ENCODE results near the gene EPHB1. TPM values are rescaled to one million over a fixed set of nuclear protein-coding genes. Genes with fewer than 3 reads are reported as not detected.

EPHB1 gene
- total RNA-seq, 1 experiment from 2014 or later = 0.86 TPM

GRCh38 chr3:134802428-134803050 is 7.5 kb downstream of the EPHB1 start:
- Histone ChIP-seq H3K4me3 (replicated peaks in 1 of 2; ENCODE audit: low read depth in 1 of 2, low read length in 2 of 2) (no peak overlapping the region), H2AFZ (ENCODE audit: low read depth, low read length, poor library complexity, severe bottlenecking) (no peak overlapping the region), H3K9me3 (ENCODE audit: control insufficient read depth in 1 of 2, insufficient read depth in 1 of 2, low read depth in 1 of 2, low read length in 2 of 2) (no peaks in the 10 kb centered on the region), H3K9me2 (ENCODE audit: insufficient read depth) (no peaks in the 10 kb centered on the region), H3K79me2 (ENCODE audit: insufficient read depth, low read length) (no peaks in the 10 kb centered on the region), H4K20me1 (ENCODE audit: insufficient read depth) (no peaks in the 10 kb centered on the region), H3K27ac (ENCODE audit: low read depth, low read length) (no peak overlapping the region), H3K36me3 (ENCODE audit: control insufficient read depth in 1 of 2, insufficient read depth in 2 of 2, low read length in 2 of 2) (no peaks in the 10 kb centered on the region), H3K4me2 (ENCODE audit: low read length) (no peak overlapping the region), H3K27me3 (ENCODE audit: insufficient read depth, low read length) (peaks cover 74% of the 10 kb centered on the region), H3K4me1 (ENCODE audit: control insufficient read depth in 1 of 2, insufficient read depth in 2 of 2, low read length in 2 of 2) (no peaks in the 10 kb centered on the region), H3K9ac (ENCODE audit: low read length) (no peak overlapping the region)
- ATAC-seq = no peak
- no peak for DNase-seq (ENCODE audit: low read depth, low spot score)
- BruUV-seq (replicated peaks) = no TSS peak
- ChIA-PET RAD21 (ENCODE audit: low non-redundant PET in 1 of 2, low total read pairs in 2 of 2, uncharacterized antibody in 2 of 2, unreplicated experiment in 2 of 2) (no interaction called here), POLR2A (no interaction called here), CTCF (no interaction called here)
- TF ChIP-seq CBX3 (IDR thresholded peaks at IDR 0.05; ENCODE audit: low read depth) = no peak
- no peak for TF ChIP-seq RAD21 (IDR thresholded peaks at IDR 0.05; ENCODE audit: low read depth)
- intact Hi-C loops (cut with micrococcal nuclease) = no loop called here

- RAD21 ChIA-PET (ENCODE audit: low non-redundant PET in 1 of 2, low total read pairs in 2 of 2, uncharacterized antibody in 2 of 2, unreplicated experiment in 2 of 2) = no interaction called here
- Histone ChIP-seq H3K79me2 (ENCODE audit: insufficient read depth, low read length) (no peaks in the 10 kb centered on the region), H4K20me1 (ENCODE audit: insufficient read depth) (no peaks in the 10 kb centered on the region), H3K9me3 (ENCODE audit: control insufficient read depth in 1 of 2, insufficient read depth in 1 of 2, low read depth in 1 of 2, low read length in 2 of 2) (no peaks in the 10 kb centered on the region), H3K4me3 (replicated peaks in 1 of 2; ENCODE audit: low read depth in 1 of 2, low read length in 2 of 2) (no peak overlapping the region), H3K9me2 (ENCODE audit: insufficient read depth) (no peaks in the 10 kb centered on the region), H3K4me1 (ENCODE audit: control insufficient read depth in 1 of 2, insufficient read depth in 2 of 2, low read length in 2 of 2) (no peaks in the 10 kb centered on the region), H3K9ac (ENCODE audit: low read length) (no peak overlapping the region), H3K27ac (ENCODE audit: low read depth, low read length) (no peak overlapping the region), H2AFZ (ENCODE audit: low read depth, low read length, poor library complexity, severe bottlenecking) (no peak overlapping the region), H3K27me3 (ENCODE audit: insufficient read depth, low read length) (peaks cover 79% of the 10 kb centered on the region), H3K4me2 (ENCODE audit: low read length) (no peak overlapping the region), H3K36me3 (ENCODE audit: control insufficient read depth in 1 of 2, insufficient read depth in 2 of 2, low read length in 2 of 2) (no peaks in the 10 kb centered on the region)
- BruUV-seq (replicated peaks) = no TSS peak
- intact Hi-C loops (cut with micrococcal nuclease) = no loop called here
- CTCF ChIA-PET = no interaction called here
- TF ChIP-seq ZFX (IDR thresholded peaks at IDR 0.05) = no peak
- no peak for TF ChIP-seq MAX (IDR thresholded peaks at IDR 0.05)
- TF ChIP-seq JUND (IDR thresholded peaks at IDR 0.05) = no peak
- no peak for TF ChIP-seq YY1 (IDR thresholded peaks at IDR 0.05; ENCODE audit: extremely low read depth, insufficient replicate concordance, low read depth, low read length)
- TF ChIP-seq CEBPB (IDR thresholded peaks at IDR 0.05; ENCODE audit: low read depth) = no peak
- no peak for TF ChIP-seq CBX3 (IDR thresholded peaks at IDR 0.05; ENCODE audit: low read depth)
- TF ChIP-seq RAD21 (IDR thresholded peaks at IDR 0.05; ENCODE audit: low read depth) = no peak
- TF ChIP-seq TCF7L2 (IDR thresholded peaks at IDR 0.05; ENCODE audit: borderline replicate concordance, extremely low read depth, insufficient read depth, insufficient read length) = no peak
- no peak for TF ChIP-seq CTCF (IDR thresholded peaks at IDR 0.05 in 2 of 3, conservative IDR thresholded peaks at IDR 0.05 in 1 of 3; ENCODE audit: borderline replicate concordance in 1 of 3, insufficient read depth in 1 of 3, low read depth in 2 of 3, low read length in 2 of 3)
- TF ChIP-seq ZNF274 (IDR thresholded peaks at IDR 0.05; ENCODE audit: low read depth, low read length) = no peak
- TF ChIP-seq EZH2phosphoT487 (IDR thresholded peaks at IDR 0.05; ENCODE audit: borderline replicate concordance) = no peak
- ATAC-seq (no peak), DNase-seq (ENCODE audit: low read depth, low spot score) (no peak)
- POLR2A ChIA-PET = no interaction called here
Observed at GRCh38 chr3:134803051-134803505, 8.0 kb downstream of the EPHB1 start.

All from HCT116 (cell line).